ENCODE measurements around the gene ITGB3.
A peak's percentile ranks its signal among the peaks of the same experiment; 100 is the strongest.

The ITGB3 gene

DNA sequence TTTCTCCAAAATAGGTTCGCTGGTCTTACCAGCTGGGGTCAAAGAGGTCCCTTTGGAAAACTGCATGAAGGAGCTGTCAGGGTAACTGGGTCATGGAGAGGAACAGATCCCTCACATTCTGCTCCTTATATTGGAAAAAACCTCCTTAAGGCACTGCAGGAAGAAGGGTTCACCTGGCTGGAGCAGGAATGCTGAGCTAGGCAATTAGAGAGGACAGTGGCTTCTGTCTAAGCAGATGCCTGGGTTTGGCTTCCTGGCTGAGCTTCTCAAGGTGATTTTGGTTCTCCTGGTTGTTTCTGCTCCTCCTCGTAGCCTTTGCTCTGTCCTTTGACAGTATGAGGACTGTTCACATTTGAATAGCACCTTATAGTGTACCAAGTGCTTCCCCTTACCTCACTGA, 19.6 kb downstream of the ITGB3 start:
- TF ChIP-seq, protein P1, sequence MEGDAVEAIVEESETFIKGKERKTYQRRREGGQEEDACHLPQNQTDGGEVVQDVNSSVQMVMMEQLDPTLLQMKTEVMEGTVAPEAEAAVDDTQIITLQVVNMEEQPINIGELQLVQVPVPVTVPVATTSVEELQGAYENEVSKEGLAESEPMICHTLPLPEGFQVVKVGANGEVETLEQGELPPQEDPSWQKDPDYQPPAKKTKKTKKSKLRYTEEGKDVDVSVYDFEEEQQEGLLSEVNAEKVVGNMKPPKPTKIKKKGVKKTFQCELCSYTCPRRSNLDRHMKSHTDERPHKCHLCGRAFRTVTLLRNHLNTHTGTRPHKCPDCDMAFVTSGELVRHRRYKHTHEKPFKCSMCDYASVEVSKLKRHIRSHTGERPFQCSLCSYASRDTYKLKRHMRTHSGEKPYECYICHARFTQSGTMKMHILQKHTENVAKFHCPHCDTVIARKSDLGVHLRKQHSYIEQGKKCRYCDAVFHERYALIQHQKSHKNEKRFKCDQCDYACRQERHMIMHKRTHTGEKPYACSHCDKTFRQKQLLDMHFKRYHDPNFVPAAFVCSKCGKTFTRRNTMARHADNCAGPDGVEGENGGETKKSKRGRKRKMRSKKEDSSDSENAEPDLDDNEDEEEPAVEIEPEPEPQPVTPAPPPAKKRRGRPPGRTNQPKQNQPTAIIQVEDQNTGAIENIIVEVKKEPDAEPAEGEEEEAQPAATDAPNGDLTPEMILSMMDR (IDR thresholded peaks at IDR 0.05; ENCODE audit: unreplicated experiment in 3 of 3): no peak
- Mint-ChIP-seq H3K4me3 (no peak overlapping the region), H3K4me1 (peaks cover 55% of the 10 kb centered on the region), H3K36me3 (ENCODE audit: low read depth) (peaks cover 3% of the 10 kb centered on the region), H3K27ac (peak overlapping the region; percentile 94 to 99 (median 99)), H3K27me3 (ENCODE audit: low read depth) (no peaks in the 10 kb centered on the region), H3K9me3 (peaks cover 4% of the 10 kb centered on the region)

DNA sequence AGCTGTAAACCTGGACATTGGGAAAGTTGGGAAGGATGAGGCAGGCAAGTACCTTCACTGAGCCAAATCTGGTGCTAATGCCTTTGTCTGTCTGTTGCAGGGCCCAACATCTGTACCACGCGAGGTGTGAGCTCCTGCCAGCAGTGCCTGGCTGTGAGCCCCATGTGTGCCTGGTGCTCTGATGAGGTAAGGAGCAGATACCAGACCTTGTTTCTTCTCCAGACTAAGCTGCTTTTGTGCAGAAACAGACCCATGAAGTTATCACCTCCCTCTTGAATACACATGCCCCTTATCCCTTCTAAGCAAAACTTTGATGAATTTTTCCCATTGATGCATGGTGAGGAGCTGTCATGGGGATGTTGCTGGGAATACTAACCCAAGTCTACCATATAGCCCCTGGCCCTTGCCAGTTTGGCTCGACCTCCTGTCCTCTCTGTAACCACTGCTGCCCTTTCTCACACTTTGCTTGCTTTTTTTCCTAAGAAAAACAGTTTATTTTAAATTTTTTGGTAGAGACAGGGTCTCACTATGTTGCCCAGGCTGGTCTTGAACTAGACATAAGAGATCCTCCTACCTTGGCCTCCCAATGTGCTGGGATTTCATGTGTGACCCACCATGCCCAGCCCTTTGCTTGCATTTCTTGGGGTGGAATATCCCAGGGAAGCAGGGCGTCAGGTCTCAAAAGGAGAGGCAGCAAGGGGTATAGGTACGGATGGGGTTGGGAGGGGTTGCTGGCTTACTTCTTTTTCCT, 20.9 kb downstream of the ITGB3 start:
- Mint-ChIP-seq H3K27ac (peak overlapping the region; percentile 94 to 99 (median 99)), H3K4me3 (no peak overlapping the region), H3K27me3 (ENCODE audit: low read depth) (no peaks in the 10 kb centered on the region), H3K4me1 (peaks cover 65% of the 10 kb centered on the region), H3K9me3 (peaks cover 2% of the 10 kb centered on the region), H3K36me3 (ENCODE audit: low read depth) (peaks cover under 1% of the 10 kb centered on the region)
- TF ChIP-seq, protein P1 (IDR thresholded peaks at IDR 0.05; ENCODE audit: unreplicated experiment in 3 of 3): no peak

DNA sequence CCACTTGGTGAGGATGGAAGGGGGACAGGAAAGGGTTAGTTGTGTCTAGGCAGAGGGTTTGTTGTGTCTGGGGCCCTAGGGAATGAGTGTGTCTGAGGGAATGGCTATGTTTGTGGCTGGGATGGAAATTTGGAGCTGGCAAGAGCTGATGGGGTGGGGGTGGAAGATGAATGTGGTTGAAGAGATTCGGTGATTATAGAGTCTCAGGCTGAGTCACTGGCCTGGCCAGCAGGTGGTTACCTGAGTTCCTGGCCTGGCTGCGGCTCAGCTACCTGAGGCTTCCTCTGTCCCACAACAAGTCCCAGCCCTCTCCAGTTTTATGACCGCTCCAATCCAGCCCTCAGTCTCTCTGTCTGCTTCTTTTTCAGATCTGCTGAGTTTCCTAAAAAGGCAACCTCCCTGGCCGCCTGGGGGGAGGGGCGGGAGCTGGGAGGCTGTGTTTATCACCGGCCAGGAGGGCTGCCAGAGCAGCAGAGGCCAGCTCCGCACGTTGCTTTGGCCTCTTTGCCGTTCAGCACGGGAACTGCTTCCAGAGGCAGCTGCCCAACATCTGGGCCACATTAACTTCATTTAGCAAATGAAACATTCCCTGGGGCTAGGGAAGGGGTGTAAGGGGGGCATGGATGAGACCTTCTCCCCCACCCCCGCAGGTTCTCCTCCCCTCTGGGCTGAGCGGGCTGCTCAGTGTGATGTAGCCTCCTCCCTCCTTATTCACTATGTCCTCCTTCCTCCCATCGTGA, 21.8 kb downstream of the ITGB3 start:
- peaks cover 69% of the 10 kb centered on the region for H3K4me1 Mint-ChIP-seq
- no peaks in the 10 kb centered on the region for H3K9me3 Mint-ChIP-seq

DNA sequence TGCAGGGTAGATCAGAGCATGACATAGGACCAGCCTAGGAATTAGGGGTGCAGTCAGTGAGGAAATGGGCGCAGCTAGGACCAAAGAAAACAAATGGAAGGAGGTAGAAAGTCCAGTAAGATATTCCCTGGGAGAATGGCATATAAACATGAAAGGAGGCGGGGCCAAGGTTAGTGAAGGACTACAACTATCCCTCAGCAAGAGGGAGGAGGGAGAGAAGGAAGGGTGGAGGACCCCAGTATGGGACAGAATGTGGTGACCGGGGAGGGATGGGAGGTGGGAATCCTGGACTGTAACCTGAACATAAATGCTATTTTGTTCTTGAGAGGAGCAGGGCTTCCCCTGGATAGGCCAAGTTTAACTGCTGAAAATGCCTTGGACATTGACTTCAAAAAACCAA, 22.8 kb downstream of the ITGB3 start:
- Mint-ChIP-seq H3K27ac (peak overlapping the region; percentile 94 to 99 (median 99)), H3K4me3 (peak overlapping the region in 2 of 3 experiments; percentile 16 to 29), H3K36me3 (ENCODE audit: low read depth) (no peaks in the 10 kb centered on the region), H3K9me3 (no peaks in the 10 kb centered on the region), H3K27me3 (ENCODE audit: low read depth) (no peaks in the 10 kb centered on the region), H3K4me1 (peaks cover 67% of the 10 kb centered on the region)
- TF ChIP-seq, protein P1 (IDR thresholded peaks at IDR 0.05; ENCODE audit: unreplicated experiment in 3 of 3): no peak

More for the DNA sequence above, 21.8 kb downstream of the ITGB3 start:
- peak overlapping the region; percentile 56 to 66 (median 62) for H3K4me3 Mint-ChIP-seq
- TF ChIP-seq, protein P1 (IDR thresholded peaks at IDR 0.05; ENCODE audit: unreplicated experiment in 3 of 3): no peak
- peak overlapping the region; percentile 94 to 99 (median 99) for H3K27ac Mint-ChIP-seq
- H3K27me3 Mint-ChIP-seq (ENCODE audit: low read depth): no peaks in the 10 kb centered on the region
- no peaks in the 10 kb centered on the region for H3K36me3 Mint-ChIP-seq (ENCODE audit: low read depth)

DNA sequence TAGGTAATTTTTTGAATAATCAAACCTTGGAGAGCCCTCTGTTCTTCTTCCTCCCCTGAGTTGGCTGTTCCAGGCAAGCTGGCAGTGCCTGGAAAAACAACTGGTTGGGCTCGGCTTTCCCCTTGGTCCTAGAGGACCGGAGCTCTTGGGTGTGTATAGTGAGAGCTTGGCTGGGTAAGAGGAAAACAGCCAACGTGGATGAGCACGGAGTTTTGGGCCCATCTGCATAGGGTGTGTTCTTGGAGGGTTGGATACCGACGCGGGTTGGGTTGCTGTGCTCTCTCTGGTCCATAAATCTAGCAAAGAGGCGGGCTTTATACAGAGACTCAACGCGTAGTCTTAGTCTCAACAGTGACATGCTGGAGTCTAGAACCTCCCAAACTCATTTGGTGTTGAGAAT, 23.2 kb downstream of the ITGB3 start:
- TF ChIP-seq, protein P1 (IDR thresholded peaks at IDR 0.05; ENCODE audit: unreplicated experiment in 3 of 3): no peak
- Mint-ChIP-seq H3K9me3 (no peaks in the 10 kb centered on the region), H3K27ac (peak overlapping the region; percentile 94 to 99 (median 99)), H3K4me3 (peak overlapping the region in 2 of 3 experiments; percentile 2 to 20), H3K27me3 (ENCODE audit: low read depth) (no peaks in the 10 kb centered on the region), H3K4me1 (peaks cover 67% of the 10 kb centered on the region), H3K36me3 (ENCODE audit: low read depth) (no peaks in the 10 kb centered on the region)
